Measurements from ENCODE around the gene SMOC1. TPM values are rescaled to one million over a fixed set of nuclear protein-coding genes. Genes with fewer than 3 reads are reported as not detected.

The SMOC1 gene
- total RNA-seq, 1 donor from 2014 or later = not detected

DNA sequence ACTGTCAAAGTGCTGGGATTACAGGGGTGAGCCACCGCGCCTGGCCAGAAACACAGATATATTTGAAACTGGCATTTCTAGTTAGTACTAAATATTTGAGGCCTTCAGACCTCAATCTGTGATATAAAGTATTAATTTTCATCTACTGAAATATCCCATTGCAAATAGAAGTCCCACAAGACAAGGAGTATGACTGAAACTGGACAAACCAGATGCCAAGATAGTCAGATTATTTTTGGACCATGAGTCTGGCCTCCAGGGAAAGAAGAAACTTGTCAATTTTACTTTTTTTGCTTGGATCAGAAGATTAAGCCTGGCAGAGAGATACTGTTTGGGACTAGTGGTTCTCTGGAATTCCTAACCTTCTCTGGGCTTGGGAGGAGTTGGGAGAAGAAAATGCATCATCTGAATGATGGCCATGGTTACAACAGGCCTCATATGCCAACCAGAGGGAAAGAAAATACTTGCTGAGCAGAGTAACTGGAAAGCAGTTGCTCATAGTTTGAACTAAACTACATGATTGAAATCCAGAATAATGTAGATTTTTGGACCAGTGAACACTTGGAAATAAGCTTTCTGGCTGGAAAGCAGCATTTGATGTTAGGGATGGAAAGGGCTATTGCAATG, 2.9 kb upstream of the SMOC1 start:
- DNase-seq (no peak), ATAC-seq (ENCODE audit: low read depth) (no peak)
- ChIA-PET POLR2A (no interaction called here), CTCF (no interaction called here)
- TF ChIP-seq CTCF (IDR thresholded peaks at IDR 0.05) = no peak
- Mint-ChIP-seq H3K27me3 (peaks cover 44% of the 10 kb centered on the region), H3K36me3 (ENCODE audit: low read depth) (no peaks in the 10 kb centered on the region), H3K4me3 (no peak overlapping the region), H3K4me1 (no peaks in the 10 kb centered on the region), H3K27ac (no peak overlapping the region), H3K9me3 (peaks cover 8% of the 10 kb centered on the region)
- intact Hi-C loops (cut with micrococcal nuclease) = no loop called here

DNA sequence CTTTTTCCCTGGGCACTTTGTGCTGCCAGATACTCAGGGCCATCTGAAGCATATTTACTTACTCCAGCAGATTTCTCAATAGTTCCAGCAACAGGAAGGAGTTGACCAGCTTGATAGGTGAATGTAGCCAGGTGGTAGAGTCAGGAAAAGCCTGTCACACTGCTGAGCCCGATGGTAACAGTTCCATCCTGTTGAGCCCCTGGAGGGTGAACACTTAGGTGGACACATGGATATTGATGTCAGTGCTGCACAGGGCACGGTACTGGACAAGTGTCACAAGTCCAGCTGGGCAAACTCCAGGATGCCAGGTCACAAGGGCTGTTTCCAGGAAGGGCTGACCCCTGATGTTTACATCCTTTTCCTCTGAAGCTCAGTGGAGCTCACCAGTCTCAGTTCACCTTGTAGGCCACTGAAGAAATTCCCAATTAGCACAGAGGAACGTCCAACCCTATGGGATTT, 2.3 kb upstream of the SMOC1 start:
- ChIA-PET POLR2A (no interaction called here), CTCF (no interaction called here)
- no peak for TF ChIP-seq CTCF (IDR thresholded peaks at IDR 0.05)
- H3K36me3 Mint-ChIP-seq (ENCODE audit: low read depth) = no peaks in the 10 kb centered on the region
- no peak overlapping the region for H3K4me3 Mint-ChIP-seq
- H3K4me1 Mint-ChIP-seq = no peaks in the 10 kb centered on the region
- intact Hi-C loops (cut with micrococcal nuclease) = no loop called here
- H3K27me3 Mint-ChIP-seq = peaks cover 47% of the 10 kb centered on the region
- H3K9me3 Mint-ChIP-seq = peaks cover 8% of the 10 kb centered on the region
- DNase-seq (no peak), ATAC-seq (ENCODE audit: low read depth) (no peak)
- no peak overlapping the region for H3K27ac Mint-ChIP-seq

DNA sequence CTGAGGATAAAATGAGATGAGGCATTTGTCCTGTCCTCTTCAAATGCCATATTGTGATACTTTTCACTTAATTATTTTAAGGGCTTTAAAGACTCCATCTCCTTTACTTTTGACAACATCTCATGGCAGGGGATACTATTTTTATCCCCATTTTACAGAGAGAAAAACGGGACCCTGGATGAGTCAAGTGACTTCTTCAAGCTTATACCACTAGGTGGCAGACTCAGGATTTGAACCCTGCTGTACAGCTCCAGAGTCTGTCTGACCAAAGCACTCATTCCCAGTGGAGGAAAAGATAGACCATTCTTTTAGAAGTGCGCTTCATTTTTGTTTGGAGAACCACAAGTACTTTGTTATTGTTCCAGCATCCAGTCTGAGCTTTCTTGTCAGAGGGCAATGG, 1.7 kb upstream of the SMOC1 start:
- Mint-ChIP-seq H3K4me3 (no peak overlapping the region), H3K4me1 (no peaks in the 10 kb centered on the region), H3K9me3 (peaks cover 8% of the 10 kb centered on the region), H3K27me3 (peaks cover 49% of the 10 kb centered on the region), H3K36me3 (ENCODE audit: low read depth) (no peaks in the 10 kb centered on the region), H3K27ac (no peak overlapping the region)
- ChIA-PET CTCF (no interaction called here), POLR2A (no interaction called here)
- TF ChIP-seq CTCF (IDR thresholded peaks at IDR 0.05) = no peak
- ATAC-seq (ENCODE audit: low read depth) (no peak), DNase-seq (no peak)
- intact Hi-C loops (cut with micrococcal nuclease) = no loop called here

- no peak for ATAC-seq (ENCODE audit: low read depth)
- no peak overlapping the region for H3K27ac Mint-ChIP-seq
- H3K4me1 Mint-ChIP-seq = no peaks in the 10 kb centered on the region
- no peaks in the 10 kb centered on the region for H3K36me3 Mint-ChIP-seq (ENCODE audit: low read depth)
- peaks cover 8% of the 10 kb centered on the region for H3K9me3 Mint-ChIP-seq
- TF ChIP-seq CTCF (IDR thresholded peaks at IDR 0.05) = no peak
- no peak for DNase-seq
- no peak overlapping the region for H3K4me3 Mint-ChIP-seq
- peaks cover 52% of the 10 kb centered on the region for H3K27me3 Mint-ChIP-seq
- POLR2A ChIA-PET = no interaction called here
- CTCF ChIA-PET = no interaction called here
- intact Hi-C loops (cut with micrococcal nuclease) = no loop called here
These were observed 965 bp upstream of the SMOC1 start for GRCh38 chr14:69878251-69878650.

DNA sequence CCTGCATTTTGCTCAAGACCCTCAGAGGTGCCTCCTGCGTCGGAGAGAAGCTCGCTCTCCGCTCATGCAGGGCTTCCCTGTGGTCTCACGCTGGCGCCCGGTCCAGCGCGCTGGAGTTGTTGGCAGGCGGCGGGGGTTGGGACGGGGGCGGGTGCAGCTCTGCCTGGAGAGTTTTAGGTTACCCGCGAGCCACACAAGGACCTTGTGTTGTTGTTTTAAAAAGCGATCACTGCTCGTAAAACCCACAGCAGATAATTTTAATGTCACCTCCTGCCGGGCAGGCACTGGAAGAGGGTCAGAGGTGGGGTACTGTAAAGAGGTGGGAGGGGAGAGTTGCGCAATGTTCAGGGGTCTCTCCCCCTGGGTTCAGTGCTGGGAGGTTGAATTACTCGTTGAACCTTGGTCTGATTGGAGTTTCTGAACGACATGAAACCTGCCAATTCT, 850 bp downstream of the SMOC1 start:
- no peak overlapping the region for H3K27ac Mint-ChIP-seq
- ChIA-PET CTCF (no interaction called here), POLR2A (no interaction called here)
- no peaks in the 10 kb centered on the region for H3K4me1 Mint-ChIP-seq
- ATAC-seq (ENCODE audit: low read depth) (no peak), DNase-seq (no peak)
- TF ChIP-seq CTCF (IDR thresholded peaks at IDR 0.05) = no peak
- intact Hi-C loops (cut with micrococcal nuclease) = no loop called here
- H3K9me3 Mint-ChIP-seq = no peaks in the 10 kb centered on the region
- H3K27me3 Mint-ChIP-seq = peaks cover 53% of the 10 kb centered on the region
- no peak overlapping the region for H3K4me3 Mint-ChIP-seq
- no peaks in the 10 kb centered on the region for H3K36me3 Mint-ChIP-seq (ENCODE audit: low read depth)

Data from activated B cell treated with CpG ODN at 0.5 μM for 24 hours (primary cell).